Ascending aorta (tissue), 2 donors: ENCODE data around the gene CDX1. TPM values are rescaled to one million over a fixed set of nuclear protein-coding genes. Genes with fewer than 3 reads are reported as not detected.

Experiments
- DNase-seq, 2 donors: peaks; one replicate each; pipeline ENCODE4 v3.0.0-alpha.2; 2019; ENCODE audit warnings: low spot score in 2 of 2
- H3K27ac ChIP-seq, 2 donors: fragments of 200-600 bp; sonication (generic); one replicate each; pipeline ENCODE4 v1.5.1; 2016 to 2017; ENCODE audit warnings: mild to moderate bottlenecking in 1 of 2
- H3K27me3 ChIP-seq: fragments of 200-600 bp; sonication (generic); one replicate; pipeline ENCODE4 v1.5.1; 2017
- H3K36me3 ChIP-seq, 2 donors: fragments of 200-600 bp; sonication (generic); one replicate each; pipeline ENCODE4 v1.5.1; 2016
- H3K4me1 ChIP-seq, 2 donors: fragments of 200-600 bp; sonication (generic); one replicate each; pipeline ENCODE4 v1.5.1; 2016 to 2017; ENCODE audit warnings: mild to moderate bottlenecking in 1 of 2
- H3K4me3 ChIP-seq, 2 donors: fragments of 200-600 bp; sonication (generic); one replicate each; pipeline ENCODE4 v1.5.1; 2016 to 2017; ENCODE audit warnings: mild to moderate bottlenecking in 1 of 2
- H3K9me3 ChIP-seq, 2 donors: fragments of 200-600 bp; sonication (generic); one replicate each; pipeline ENCODE4 v1.5.1; 2016
- CTCF ChIP-seq, 3 experiments: fragments of 200-600 bp in 2 of 3; fragments of 450-650 bp in 1 of 3; sonication (generic) in 2 of 3; IDR thresholded peaks; one replicate each; pipeline ENCODE4 v1.5.1; 2016 to 2019; ENCODE audit warnings: antibody characterized with exemption in 3 of 3, mild to moderate bottlenecking in 1 of 3, moderate library complexity in 1 of 3
- intact Hi-C: fragments of 100-400 bp; cut with DNase I; formaldehyde crosslinking; loops from one replicate; pipeline ENCODE4 v1.15.1; 2023
- total RNA-seq: library from RNA; depleted of rRNA; stranded (reverse); fragments of >200 nt; gene quantifications from one replicate; pipeline ENCODE4 v1.1.0, GENCODE V29; 2016

Gene CDX1
- total RNA-seq, 1 donor from 2014 or later, result not detected

GRCh38 chr5:150144246-150144801 lies 22.3 kb upstream of the CDX1 start:
- H3K27me3 ChIP-seq, result no peaks in the 10 kb centered on the region
- H3K9me3 ChIP-seq, result no peaks in the 10 kb centered on the region
- peak in 1 of 2 donors; percentile 85 for DNase-seq
- H3K4me1 ChIP-seq, result peaks cover 63 to 95% of the 10 kb centered on the region in 2 donors
- H3K4me3 ChIP-seq, result peak overlapping the region; percentile 11 to 46
- intact Hi-C loops, result loop anchor here (10.0 kb wide), 1 partner anchor 450 kb away; no protein-coding TSS in a partner anchor
- H3K36me3 ChIP-seq, result no peaks in the 10 kb centered on the region
- no peak for TF ChIP-seq CTCF (IDR thresholded peaks at IDR 0.05)
- H3K27ac ChIP-seq, result peak overlapping the region; percentile 98 to 99

DNA sequence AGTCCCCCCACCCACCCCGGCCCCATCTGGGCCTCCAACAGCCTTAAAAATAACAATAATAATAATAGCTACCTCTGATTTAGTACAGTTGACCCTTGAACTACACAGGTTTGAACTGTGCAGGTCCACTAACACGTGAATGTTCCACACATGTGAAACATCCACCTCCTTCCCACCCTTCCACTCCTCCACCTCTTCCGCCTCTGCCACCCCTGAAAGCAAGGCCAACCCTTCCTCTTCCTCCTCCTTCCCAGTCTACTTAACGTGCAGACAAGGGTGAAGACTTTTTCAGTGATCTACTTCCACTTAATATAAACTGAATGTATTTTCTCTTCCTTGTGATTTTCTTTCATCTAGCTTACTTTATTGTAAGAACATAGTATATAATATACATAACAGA lies 21.7 kb upstream of the CDX1 start:
- no peaks in the 10 kb centered on the region for H3K36me3 ChIP-seq
- no peak for TF ChIP-seq CTCF (IDR thresholded peaks at IDR 0.05)
- no peaks in the 10 kb centered on the region for H3K27me3 ChIP-seq
- intact Hi-C loops, result loop anchor here (10.0 kb wide), 1 partner anchor 450 kb away; no protein-coding TSS in a partner anchor
- DNase-seq, result no peak
- H3K4me3 ChIP-seq, result peak overlapping the region; percentile 11 to 46
- peak overlapping the region; percentile 98 to 99 for H3K27ac ChIP-seq
- peaks cover 61 to 95% of the 10 kb centered on the region in 2 donors for H3K4me1 ChIP-seq
- no peaks in the 10 kb centered on the region for H3K9me3 ChIP-seq

DNA sequence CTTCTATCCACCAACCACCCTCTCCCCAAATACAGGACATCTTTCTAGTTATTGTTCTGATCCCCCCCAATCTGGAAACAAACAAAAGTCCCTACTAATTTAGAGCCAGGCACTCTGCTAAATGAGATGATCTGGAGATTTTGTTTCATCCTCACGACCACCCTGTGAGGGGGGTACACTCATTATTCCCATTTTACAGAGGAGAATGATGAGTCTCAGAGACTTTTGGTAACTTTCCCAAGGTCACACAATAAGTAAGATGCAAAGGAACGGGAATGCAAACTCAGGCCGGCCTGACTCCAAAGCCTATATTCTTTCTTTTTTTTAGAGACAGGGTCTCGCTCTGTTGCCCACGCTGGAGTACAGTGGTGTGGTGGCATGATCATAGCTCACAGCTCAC lies 20.3 kb upstream of the CDX1 start:
- no peak for TF ChIP-seq CTCF (IDR thresholded peaks at IDR 0.05)
- Histone ChIP-seq H3K36me3 (peaks cover 0 to 10% of the 10 kb centered on the region in 2 donors), H3K9me3 (no peaks in the 10 kb centered on the region), H3K4me1 (peaks cover 56 to 95% of the 10 kb centered on the region in 2 donors), H3K27ac (peak overlapping the region; percentile 98 to 99), H3K4me3 (peak overlapping the region in 1 of 2 donors; percentile 14), H3K27me3 (no peaks in the 10 kb centered on the region)
- intact Hi-C loops, result loop anchor here (10.0 kb wide), 1 partner anchor 449 kb away; no protein-coding TSS in a partner anchor
- DNase-seq, result no peak

DNA sequence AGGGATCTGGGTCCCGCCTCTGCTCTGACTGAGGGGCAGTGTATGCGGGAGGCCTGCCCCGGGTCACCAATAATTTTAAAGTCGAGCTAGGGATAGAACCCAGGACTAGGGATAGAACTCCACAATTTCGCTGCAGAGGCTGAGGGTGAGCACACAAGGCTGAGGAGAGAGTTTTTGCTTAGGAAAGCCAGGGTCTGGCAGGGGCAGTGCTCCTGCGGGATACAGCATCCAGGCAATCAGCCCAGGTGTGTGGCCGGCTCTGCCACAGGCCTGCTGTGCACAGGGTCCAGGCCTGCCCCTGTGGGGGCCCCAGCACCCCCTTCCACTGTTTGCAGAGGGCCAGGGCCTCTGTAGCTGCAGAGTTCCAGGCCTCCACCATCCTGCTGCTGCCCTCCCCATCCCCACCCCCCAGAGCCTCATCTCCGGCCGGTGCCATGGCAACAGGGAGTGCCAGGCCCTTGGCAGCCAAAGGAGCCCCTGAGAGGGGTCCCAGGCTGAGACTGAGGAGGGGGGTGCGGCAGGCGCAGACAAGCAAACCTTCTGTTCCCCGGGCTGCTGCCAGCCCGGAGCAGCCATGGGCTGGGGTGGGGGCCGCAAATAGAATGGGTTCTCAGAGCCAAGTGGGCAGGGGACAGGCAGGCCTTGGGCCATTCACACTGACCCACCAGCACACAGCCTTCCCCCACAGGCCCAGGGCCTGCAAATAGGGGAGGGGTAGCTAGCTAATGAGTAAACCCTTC lies 19.5 kb upstream of the CDX1 start:
- H3K4me3 ChIP-seq, result peak overlapping the region; percentile 14 to 22
- no peak for TF ChIP-seq CTCF (IDR thresholded peaks at IDR 0.05)

DNA sequence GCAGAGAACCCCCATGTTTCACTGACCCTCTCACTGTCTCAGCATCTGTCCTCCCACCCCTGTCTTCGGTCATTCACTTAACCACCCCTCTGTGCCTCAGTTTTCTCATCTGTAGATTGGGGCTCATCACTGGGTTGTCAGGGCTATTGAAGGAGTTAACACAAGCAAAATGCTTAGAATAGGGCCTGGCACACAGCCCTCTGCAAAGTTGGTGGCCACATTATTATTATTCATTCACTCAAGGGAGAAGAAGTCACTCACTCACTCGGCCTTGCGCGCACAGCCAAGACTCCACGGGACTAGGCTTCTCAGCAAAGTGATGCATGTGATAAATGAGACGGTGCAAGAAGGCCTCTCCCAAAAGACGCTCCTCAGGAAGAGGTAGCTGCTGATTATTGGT lies 18.9 kb upstream of the CDX1 start:
- Histone ChIP-seq H3K9me3 (no peaks in the 10 kb centered on the region), H3K4me1 (peaks cover 47 to 92% of the 10 kb centered on the region in 2 donors), H3K27me3 (no peaks in the 10 kb centered on the region), H3K36me3 (peaks cover 0 to 15% of the 10 kb centered on the region in 2 donors), H3K4me3 (peak overlapping the region; percentile 14 to 22), H3K27ac (peak overlapping the region; percentile 98 to 99)
- no peak for TF ChIP-seq CTCF (IDR thresholded peaks at IDR 0.05)
- intact Hi-C loops, result loop anchor here (10.0 kb wide), 1 partner anchor 447 kb away; no protein-coding TSS in a partner anchor
- DNase-seq, result no peak

More for the DNA sequence above, 19.5 kb upstream of the CDX1 start:
- intact Hi-C loops, result loop anchor here (10.0 kb wide), 1 partner anchor 448 kb away; no protein-coding TSS in a partner anchor
- peak overlapping the region; percentile 98 to 99 for H3K27ac ChIP-seq
- no peaks in the 10 kb centered on the region for H3K27me3 ChIP-seq
- H3K9me3 ChIP-seq, result no peaks in the 10 kb centered on the region
- H3K4me1 ChIP-seq, result peaks cover 48 to 93% of the 10 kb centered on the region in 2 donors
- H3K36me3 ChIP-seq, result peaks cover 0 to 12% of the 10 kb centered on the region in 2 donors
- no peak for DNase-seq
